GM19468 (cell line): ENCODE measurements around the gene DLG5.

Source experiments
- ATAC-seq: cut with Tn5 transposase; IDR thresholded peaks from one replicate; pipeline ENCODE4 v1.9.1; 2021; ENCODE audit warnings: mild to moderate bottlenecking, moderate library complexity, moderate number of reproducible peaks; ENCODE audit not compliant: unreplicated experiment; ENCODE audit errors: extremely low read depth

Gene DLG5

GRCh38 chr10:77959384-77959783 is 32.8 kb upstream of the DLG5 start:
- ATAC-seq: no peak

- ATAC-seq: no peak
These were observed 28.6 kb upstream of the DLG5 start for GRCh38 chr10:77955136-77955535.

- ATAC-seq: no peak
These were observed 22.6 kb upstream of the DLG5 start for GRCh38 chr10:77949167-77949566.

- no peak for ATAC-seq
These were observed 19.5 kb upstream of the DLG5 start for GRCh38 chr10:77946084-77946483.

- no peak for ATAC-seq
These were observed 18.0 kb upstream of the DLG5 start for GRCh38 chr10:77944519-77944918.

- ATAC-seq: no peak
These were observed 16.8 kb upstream of the DLG5 start for GRCh38 chr10:77943121-77943901.

- ATAC-seq: no peak
These were observed 15.2 kb upstream of the DLG5 start for GRCh38 chr10:77941790-77942189.

- no peak for ATAC-seq
These were observed 14.1 kb upstream of the DLG5 start for GRCh38 chr10:77940627-77941026.

GRCh38 chr10:77940225-77940624 is 13.7 kb upstream of the DLG5 start:
- ATAC-seq: no peak

- no peak for ATAC-seq
These were observed 13.0 kb upstream of the DLG5 start for GRCh38 chr10:77939561-77940001.

- no peak for ATAC-seq
These were observed 10.4 kb upstream of the DLG5 start for GRCh38 chr10:77936697-77937567.

GRCh38 chr10:77932016-77932715 is 5.6 kb upstream of the DLG5 start:
- no peak for ATAC-seq

GRCh38 chr10:77927402-77928246 is 1.1 kb upstream of the DLG5 start:
- ATAC-seq: no peak

- peak; percentile 35 for ATAC-seq
These were observed 575 bp downstream of the DLG5 start for GRCh38 chr10:77925795-77926565.

GRCh38 chr10:77925410-77925794 is 1.2 kb downstream of the DLG5 start:
- ATAC-seq: no peak

- ATAC-seq: no peak
These were observed 3.9 kb downstream of the DLG5 start for GRCh38 chr10:77922566-77923179.

GRCh38 chr10:77922055-77922454 is 4.5 kb downstream of the DLG5 start:
- no peak for ATAC-seq

- ATAC-seq: no peak
These were observed 5.2 kb downstream of the DLG5 start for GRCh38 chr10:77921395-77921794.

- ATAC-seq: no peak
These were observed 6.1 kb downstream of the DLG5 start for GRCh38 chr10:77920495-77920894.
